ENCODE data around the gene MRPL17. TPM values are rescaled to one million over a fixed set of nuclear protein-coding genes. Genes with fewer than 3 reads are reported as not detected.

MRPL17 gene
- total RNA-seq, 1 experiment from 2014 or later, result 77.2 TPM

GRCh38 chr11:6646918-6647679, 36.0 kb downstream of the MRPL17 start:
- Histone ChIP-seq H3K36me3 (no peaks in the 10 kb centered on the region), H3K4me3 (no peak overlapping the region), H3K27me3 (no peaks in the 10 kb centered on the region), H3K9me3 (no peaks in the 10 kb centered on the region)
- DNase-seq, result no peak

- Histone ChIP-seq H3K27me3 (no peaks in the 10 kb centered on the region), H3K36me3 (no peaks in the 10 kb centered on the region), H3K9me3 (no peaks in the 10 kb centered on the region), H3K4me3 (no peak overlapping the region)
- DNase-seq, result no peak
Measured at GRCh38 chr11:6646576-6646917, 36.6 kb downstream of the MRPL17 start.

- no peak for DNase-seq
- Histone ChIP-seq H3K27me3 (no peaks in the 10 kb centered on the region), H3K36me3 (no peaks in the 10 kb centered on the region), H3K9me3 (no peaks in the 10 kb centered on the region), H3K4me3 (no peak overlapping the region)
Measured at GRCh38 chr11:6646071-6646470, 37.1 kb downstream of the MRPL17 start.

- no peaks in the 10 kb centered on the region for H3K9me3 ChIP-seq
- DNase-seq, result no peak
- no peaks in the 10 kb centered on the region for H3K36me3 ChIP-seq
- H3K4me3 ChIP-seq, result no peak overlapping the region
- no peaks in the 10 kb centered on the region for H3K27me3 ChIP-seq
Measured at GRCh38 chr11:6642957-6643356, 40.2 kb downstream of the MRPL17 start.

- DNase-seq, result peak; percentile 82
- Histone ChIP-seq H3K4me3 (no peak overlapping the region), H3K36me3 (no peaks in the 10 kb centered on the region), H3K9me3 (no peaks in the 10 kb centered on the region), H3K27me3 (no peaks in the 10 kb centered on the region)
Measured at GRCh38 chr11:6640985-6641701, 42.0 kb downstream of the MRPL17 start.

GRCh38 chr11:6640036-6640984, 42.8 kb downstream of the MRPL17 start:
- Histone ChIP-seq H3K36me3 (no peaks in the 10 kb centered on the region), H3K9me3 (no peaks in the 10 kb centered on the region), H3K27me3 (no peaks in the 10 kb centered on the region), H3K4me3 (no peak overlapping the region)
- DNase-seq, result no peak

- H3K9me3 ChIP-seq, result no peaks in the 10 kb centered on the region
- no peak for DNase-seq
- no peak overlapping the region for H3K4me3 ChIP-seq
- H3K36me3 ChIP-seq, result no peaks in the 10 kb centered on the region
- no peaks in the 10 kb centered on the region for H3K27me3 ChIP-seq
Measured at GRCh38 chr11:6638429-6638828, 44.7 kb downstream of the MRPL17 start.

- no peaks in the 10 kb centered on the region for H3K27me3 ChIP-seq
- H3K4me3 ChIP-seq, result no peak overlapping the region
- peak; percentile 91 for DNase-seq
- H3K9me3 ChIP-seq, result no peaks in the 10 kb centered on the region
- H3K36me3 ChIP-seq, result no peaks in the 10 kb centered on the region
Measured at GRCh38 chr11:6637871-6638270, 45.3 kb downstream of the MRPL17 start.

- Histone ChIP-seq H3K4me3 (no peak overlapping the region), H3K9me3 (no peaks in the 10 kb centered on the region), H3K27me3 (no peaks in the 10 kb centered on the region), H3K36me3 (no peaks in the 10 kb centered on the region)
- DNase-seq, result no peak
Measured at GRCh38 chr11:6636480-6636879, 46.7 kb downstream of the MRPL17 start.

GRCh38 chr11:6635082-6635932, 47.8 kb downstream of the MRPL17 start:
- peak; percentile 82 for DNase-seq
- Histone ChIP-seq H3K36me3 (no peaks in the 10 kb centered on the region), H3K9me3 (no peaks in the 10 kb centered on the region), H3K4me3 (no peak overlapping the region), H3K27me3 (no peaks in the 10 kb centered on the region)

- Histone ChIP-seq H3K9me3 (no peaks in the 10 kb centered on the region), H3K36me3 (no peaks in the 10 kb centered on the region), H3K27me3 (no peaks in the 10 kb centered on the region), H3K4me3 (no peak overlapping the region)
- DNase-seq, result no peak
Measured at GRCh38 chr11:6634534-6634933, 48.6 kb downstream of the MRPL17 start.

- H3K27me3 ChIP-seq, result no peaks in the 10 kb centered on the region
- DNase-seq, result no peak
- H3K9me3 ChIP-seq, result no peaks in the 10 kb centered on the region
- H3K4me3 ChIP-seq, result no peak overlapping the region
- H3K36me3 ChIP-seq, result no peaks in the 10 kb centered on the region
Measured at GRCh38 chr11:6633422-6634408, 49.4 kb downstream of the MRPL17 start.

- H3K4me3 ChIP-seq, result no peak overlapping the region
- no peak for DNase-seq
- no peaks in the 10 kb centered on the region for H3K27me3 ChIP-seq
- H3K9me3 ChIP-seq, result no peaks in the 10 kb centered on the region
- H3K36me3 ChIP-seq, result no peaks in the 10 kb centered on the region
Measured at GRCh38 chr11:6632116-6633073, 50.7 kb downstream of the MRPL17 start.

GRCh38 chr11:6631361-6631890, 51.7 kb downstream of the MRPL17 start:
- no peak for DNase-seq
- Histone ChIP-seq H3K27me3 (no peaks in the 10 kb centered on the region), H3K36me3 (no peaks in the 10 kb centered on the region), H3K9me3 (no peaks in the 10 kb centered on the region), H3K4me3 (no peak overlapping the region)
